Left kidney (tissue), 2 donors: ENCODE measurements around the gene CCDC183. TPM values are rescaled to one million over a fixed set of nuclear protein-coding genes. Genes with fewer than 3 reads are reported as not detected.

Experiments
- DNase-seq: peaks from one replicate; pipeline ENCODE4 v3.0.0-alpha.2; 2013
- polyA plus RNA-seq: library from polyadenylated mRNA; unstranded; fragments of 120-200 nt; gene quantifications from one replicate; pipeline ENCODE4 v1.2.1, GENCODE V29; 2013; ENCODE audit not compliant: insufficient read length

Gene CCDC183
- polyA plus RNA-seq, 1 donor: 5.5 TPM

- DNase-seq: peak; percentile 98
These were observed 53.2 kb downstream of the CCDC183 start, which contains the start of gene PHPT1 for GRCh38 chr9:136849038-136849959. Gene PHPT1, plus strand, starts transcription at chr9:136849409. Its CDS starts 22 bp downstream, at chr9:136849431.

DNA sequence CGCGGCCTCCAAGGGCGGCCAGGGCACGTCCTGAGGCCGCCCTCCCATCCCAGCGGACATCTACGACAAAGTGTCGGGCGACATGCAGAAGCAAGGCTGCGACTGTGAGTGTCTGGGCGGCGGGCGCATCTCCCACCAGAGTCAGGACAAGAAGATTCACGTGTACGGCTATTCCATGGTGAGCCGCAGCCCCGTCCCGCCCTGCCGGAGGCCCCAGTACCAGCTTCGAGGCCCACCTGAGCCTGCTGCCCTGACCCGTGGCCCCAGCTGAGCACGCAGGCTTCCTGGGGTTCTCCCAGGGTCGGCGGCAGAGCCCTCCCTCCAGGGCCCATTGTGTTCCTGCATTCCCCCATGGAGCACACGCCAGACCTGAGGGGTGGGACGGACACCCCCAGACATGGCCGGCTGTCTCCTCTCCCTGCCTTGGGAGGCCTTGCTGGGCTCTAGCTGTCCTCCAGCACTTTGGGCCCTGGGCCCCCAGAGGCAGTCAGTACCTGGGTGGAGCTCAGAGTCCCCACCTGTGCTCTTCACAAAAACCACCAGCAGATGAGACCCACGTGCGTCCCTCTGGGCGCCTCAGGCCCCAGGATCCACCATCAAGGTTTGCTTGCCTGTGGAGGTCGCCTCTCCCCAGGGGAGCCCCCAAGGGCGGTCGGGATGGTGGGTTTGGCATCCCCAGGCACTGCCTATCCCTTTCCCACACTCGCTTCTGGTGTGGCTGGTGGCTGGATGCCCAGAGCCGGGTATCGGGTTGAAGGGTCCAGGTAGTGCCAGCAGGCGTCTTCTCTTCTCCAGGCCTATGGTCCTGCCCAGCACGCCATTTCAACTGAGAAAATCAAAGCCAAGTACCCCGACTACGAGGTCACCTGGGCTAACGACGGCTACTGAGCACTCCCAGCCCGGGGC lies 54.1 kb downstream of the CCDC183 start:
- no peak for DNase-seq

GRCh38 chr9:136850866-136851775 lies 55.0 kb downstream of the CCDC183 start:
- DNase-seq: no peak

- DNase-seq: no peak
These were observed 56.0 kb downstream of the CCDC183 start, which contains the start of gene MAMDC4 for GRCh38 chr9:136851941-136852663. Gene MAMDC4, plus strand, starts transcription at chr9:136852346. Its CDS starts 71 bp downstream, at chr9:136852417.

DNA sequence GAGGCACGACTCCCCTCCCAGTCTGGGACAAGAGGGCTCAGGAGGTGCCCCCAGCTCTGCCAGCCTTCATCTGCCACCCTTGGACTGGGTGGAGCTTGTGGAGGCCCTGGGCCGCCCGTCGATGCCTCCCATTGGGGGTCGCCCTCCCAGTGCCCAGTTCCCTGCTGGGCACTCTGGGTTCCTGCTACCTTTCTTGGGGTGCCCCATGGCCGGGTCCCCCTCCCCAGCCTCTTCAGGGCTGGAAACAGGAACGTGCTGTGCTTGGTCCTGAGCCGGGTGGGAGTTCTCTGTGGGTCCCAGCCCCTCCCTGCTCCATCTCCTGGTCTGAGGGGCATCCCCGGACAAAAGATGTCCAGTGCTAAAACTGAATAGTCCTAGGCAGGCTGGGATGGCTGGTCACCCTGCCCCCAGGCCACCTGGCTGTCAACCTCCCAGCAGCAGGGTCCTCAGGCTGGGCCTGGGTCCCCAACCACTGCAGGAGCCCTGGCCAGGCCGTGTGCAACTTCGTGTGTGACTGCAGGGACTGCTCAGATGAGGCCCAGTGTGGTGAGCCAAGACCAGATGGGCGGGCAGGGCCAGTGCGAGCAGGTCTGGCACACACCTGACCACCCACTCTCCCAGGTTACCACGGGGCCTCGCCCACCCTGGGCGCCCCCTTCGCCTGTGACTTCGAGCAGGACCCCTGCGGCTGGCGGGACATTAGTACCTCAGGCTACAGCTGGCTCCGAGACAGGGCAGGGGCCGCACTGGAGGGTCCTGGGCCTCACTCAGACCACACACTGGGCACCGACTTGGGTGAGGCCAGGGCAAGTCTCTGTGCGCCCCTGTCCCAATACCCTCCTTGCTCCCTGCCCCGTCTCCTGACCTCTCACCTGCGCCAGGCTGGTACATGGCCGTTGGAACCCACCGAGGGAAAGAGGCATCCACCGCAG lies 56.8 kb downstream of the CCDC183 start:
- no peak for DNase-seq

- DNase-seq: no peak
These were observed 57.5 kb downstream of the CCDC183 start for GRCh38 chr9:136853596-136854112.

GRCh38 chr9:136854113-136854841 lies 58.1 kb downstream of the CCDC183 start:
- no peak for DNase-seq

DNA sequence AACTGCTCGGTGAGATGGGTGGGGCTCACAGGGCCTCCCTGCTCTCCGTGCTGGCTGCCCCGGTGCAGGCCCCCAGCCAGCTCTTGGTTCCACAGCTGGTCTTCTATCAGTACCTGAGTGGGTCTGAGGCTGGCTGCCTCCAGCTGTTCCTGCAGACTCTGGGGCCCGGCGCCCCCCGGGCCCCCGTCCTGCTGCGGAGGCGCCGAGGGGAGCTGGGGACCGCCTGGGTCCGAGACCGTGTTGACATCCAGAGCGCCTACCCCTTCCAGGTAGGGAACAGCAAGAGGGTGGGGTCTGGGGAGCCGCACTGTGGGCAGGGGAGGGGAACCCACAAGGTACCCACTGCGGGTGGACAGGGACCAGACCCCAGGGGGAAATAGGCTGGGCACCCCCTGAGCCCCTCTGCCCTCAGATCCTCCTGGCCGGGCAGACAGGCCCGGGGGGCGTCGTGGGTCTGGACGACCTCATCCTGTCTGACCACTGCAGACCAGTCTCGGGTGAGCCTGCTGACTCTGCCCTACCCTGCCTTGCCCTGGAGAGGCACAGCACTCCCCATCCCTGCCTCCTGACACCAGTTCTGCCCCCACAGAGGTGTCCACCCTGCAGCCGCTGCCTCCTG lies 58.8 kb downstream of the CCDC183 start:
- no peak for DNase-seq

GRCh38 chr9:136855461-136856078 lies 59.4 kb downstream of the CCDC183 start:
- no peak for DNase-seq

DNA sequence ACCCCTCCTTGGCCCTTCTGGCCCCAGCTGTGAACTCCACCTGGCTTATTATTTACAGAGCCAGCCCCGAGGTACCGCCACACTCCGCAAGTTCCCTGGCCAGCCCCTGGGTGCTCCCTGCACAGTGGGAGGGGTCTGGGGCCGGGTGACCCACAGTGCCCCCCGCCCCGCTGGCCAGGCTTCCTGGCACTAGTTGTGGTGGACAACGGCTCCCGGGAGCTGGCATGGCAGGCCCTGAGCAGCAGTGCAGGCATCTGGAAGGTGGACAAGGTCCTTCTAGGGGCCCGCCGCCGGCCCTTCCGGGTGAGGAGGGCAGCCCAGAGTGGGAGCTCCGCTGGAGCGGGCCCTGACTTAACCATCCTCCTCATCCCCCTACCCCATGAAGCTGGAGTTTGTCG lies 59.9 kb downstream of the CCDC183 start:
- DNase-seq: no peak

- no peak for DNase-seq
These were observed 60.5 kb downstream of the CCDC183 start for GRCh38 chr9:136856541-136857141.

- no peak for DNase-seq
These were observed 61.0 kb downstream of the CCDC183 start for GRCh38 chr9:136857166-136857565.

Other genes with a start within 250 kb of the CCDC183 start
- gene EGFL7, start 133.4 kb upstream of the CCDC183 start, polyA plus RNA-seq: 38.8 TPM
- 34.4 TPM for gene AGPAT2, start 108.9 kb upstream of the CCDC183 start, polyA plus RNA-seq
- gene DIPK1B, start 83.8 kb upstream of the CCDC183 start, polyA plus RNA-seq: 27.6 TPM
- gene LCN10, start 53.4 kb upstream of the CCDC183 start, polyA plus RNA-seq: 1.8 TPM
- not detected for gene LCN6, start 47.8 kb upstream of the CCDC183 start, polyA plus RNA-seq
- 0.12 TPM for gene LCN8, start 38.1 kb upstream of the CCDC183 start, polyA plus RNA-seq
- 0.23 TPM for gene LCN15, start 31.8 kb upstream of the CCDC183 start, polyA plus RNA-seq
- gene TMEM141, start 5.0 kb upstream of the CCDC183 start, polyA plus RNA-seq: 53.9 TPM
- gene RABL6, start 11.6 kb downstream of the CCDC183 start, polyA plus RNA-seq: 59.9 TPM
- 1.00 TPM for gene AJM1, start 46.1 kb downstream of the CCDC183 start, polyA plus RNA-seq
- gene PHPT1, start 53.1 kb downstream of the CCDC183 start, polyA plus RNA-seq: 64.9 TPM
- gene MAMDC4, start 56.0 kb downstream of the CCDC183 start, polyA plus RNA-seq: 5.4 TPM
- gene EDF1, start 70.0 kb downstream of the CCDC183 start, polyA plus RNA-seq: 275 TPM
- gene TRAF2, start 90.2 kb downstream of the CCDC183 start, polyA plus RNA-seq: 12.7 TPM
- 33.7 TPM for gene FBXW5, start 148.4 kb downstream of the CCDC183 start, polyA plus RNA-seq
- gene C8G, start 148.9 kb downstream of the CCDC183 start, polyA plus RNA-seq: 0.42 TPM
- 20.2 TPM for gene LCN12, start 155.9 kb downstream of the CCDC183 start, polyA plus RNA-seq
- 61.3 TPM for gene PTGDS, start 181.2 kb downstream of the CCDC183 start, polyA plus RNA-seq
- 0.43 TPM for gene LCNL1, start 186.7 kb downstream of the CCDC183 start, polyA plus RNA-seq
- gene PAXX, start 196.1 kb downstream of the CCDC183 start, polyA plus RNA-seq: 23.3 TPM
- not detected for gene CLIC3, start 200.2 kb downstream of the CCDC183 start, polyA plus RNA-seq
- 46.6 TPM for gene ABCA2, start 231.9 kb downstream of the CCDC183 start, polyA plus RNA-seq
- not detected for gene FUT7, start 235.8 kb downstream of the CCDC183 start, polyA plus RNA-seq
- 18.4 TPM for gene NPDC1, start 249.8 kb downstream of the CCDC183 start, polyA plus RNA-seq